Measurements from ENCODE around the gene TCERG1L.

The TCERG1L gene

DNA sequence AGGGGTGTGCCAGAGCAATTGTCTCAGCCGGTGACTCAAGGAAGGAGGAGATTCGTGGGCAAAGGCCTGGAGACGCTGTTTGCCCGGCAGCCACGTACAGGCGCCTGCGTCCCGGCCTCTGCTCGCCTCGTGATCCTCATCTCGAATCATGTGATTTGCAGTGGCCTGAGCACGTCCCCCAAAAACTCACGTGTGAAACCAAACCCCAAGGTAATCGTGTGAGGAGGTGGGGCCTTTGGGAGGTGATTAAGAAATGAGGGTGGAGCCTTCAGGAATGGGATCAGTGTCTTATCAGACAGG lies 226.8 kb downstream of the TCERG1L start:
- DNase-seq (ENCODE audit: low read depth) = no peak
- TF ChIP-seq, protein P1, sequence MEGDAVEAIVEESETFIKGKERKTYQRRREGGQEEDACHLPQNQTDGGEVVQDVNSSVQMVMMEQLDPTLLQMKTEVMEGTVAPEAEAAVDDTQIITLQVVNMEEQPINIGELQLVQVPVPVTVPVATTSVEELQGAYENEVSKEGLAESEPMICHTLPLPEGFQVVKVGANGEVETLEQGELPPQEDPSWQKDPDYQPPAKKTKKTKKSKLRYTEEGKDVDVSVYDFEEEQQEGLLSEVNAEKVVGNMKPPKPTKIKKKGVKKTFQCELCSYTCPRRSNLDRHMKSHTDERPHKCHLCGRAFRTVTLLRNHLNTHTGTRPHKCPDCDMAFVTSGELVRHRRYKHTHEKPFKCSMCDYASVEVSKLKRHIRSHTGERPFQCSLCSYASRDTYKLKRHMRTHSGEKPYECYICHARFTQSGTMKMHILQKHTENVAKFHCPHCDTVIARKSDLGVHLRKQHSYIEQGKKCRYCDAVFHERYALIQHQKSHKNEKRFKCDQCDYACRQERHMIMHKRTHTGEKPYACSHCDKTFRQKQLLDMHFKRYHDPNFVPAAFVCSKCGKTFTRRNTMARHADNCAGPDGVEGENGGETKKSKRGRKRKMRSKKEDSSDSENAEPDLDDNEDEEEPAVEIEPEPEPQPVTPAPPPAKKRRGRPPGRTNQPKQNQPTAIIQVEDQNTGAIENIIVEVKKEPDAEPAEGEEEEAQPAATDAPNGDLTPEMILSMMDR (conservative IDR thresholded peaks at IDR 0.05; ENCODE audit: control insufficient read depth, insufficient read depth, low read depth, low read length) = no peak
- H3K4me3 ChIP-seq (ENCODE audit: control insufficient read depth, low read depth, low read length) = no peak overlapping the region

DNA sequence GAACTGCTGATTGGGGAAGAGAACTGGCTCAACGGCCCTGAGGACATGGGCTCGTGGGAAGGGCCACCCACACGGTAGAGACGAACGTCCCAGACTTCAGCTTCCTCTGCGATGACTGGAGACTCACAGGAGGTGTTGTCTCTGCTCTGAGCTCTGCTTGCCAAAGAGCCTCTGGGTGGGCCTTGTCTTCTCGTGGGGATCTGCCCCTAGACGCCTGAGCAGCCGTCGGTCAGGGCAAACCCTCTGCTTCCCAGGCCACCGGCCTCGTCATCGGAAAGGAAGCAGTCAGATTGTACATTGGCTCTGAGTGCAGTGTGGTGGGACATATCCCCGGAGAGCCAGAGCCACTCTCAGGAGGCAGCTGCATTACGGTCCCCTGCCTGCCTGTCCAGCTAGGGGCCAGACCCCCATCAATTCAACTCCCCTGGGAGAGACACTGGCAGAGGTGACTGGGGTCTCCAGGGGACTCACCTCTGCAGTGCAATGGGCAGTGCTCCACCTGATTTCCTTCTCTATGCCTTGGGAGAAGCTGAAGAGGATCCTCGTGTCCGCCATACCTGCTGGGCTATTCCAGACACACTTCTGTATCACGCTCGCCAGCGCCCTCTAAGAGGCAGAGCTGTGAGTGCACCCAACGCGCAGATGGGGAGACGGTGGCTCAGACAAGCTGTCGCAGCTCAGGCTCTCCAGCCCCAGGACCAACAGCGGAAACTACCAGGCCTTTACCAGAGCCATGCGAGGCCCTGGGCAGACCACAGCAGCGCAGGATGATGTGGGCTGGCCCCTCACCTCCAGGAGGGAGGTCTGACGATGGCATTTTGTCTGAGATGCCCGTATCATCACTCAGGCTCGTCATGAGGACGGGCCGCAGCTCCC lies 227.4 kb downstream of the TCERG1L start:
- no peak for DNase-seq (ENCODE audit: low read depth)
- TF ChIP-seq, protein P1 (conservative IDR thresholded peaks at IDR 0.05; ENCODE audit: control insufficient read depth, insufficient read depth, low read depth, low read length) = no peak
- H3K4me3 ChIP-seq (ENCODE audit: control insufficient read depth, low read depth, low read length) = no peak overlapping the region

DNA sequence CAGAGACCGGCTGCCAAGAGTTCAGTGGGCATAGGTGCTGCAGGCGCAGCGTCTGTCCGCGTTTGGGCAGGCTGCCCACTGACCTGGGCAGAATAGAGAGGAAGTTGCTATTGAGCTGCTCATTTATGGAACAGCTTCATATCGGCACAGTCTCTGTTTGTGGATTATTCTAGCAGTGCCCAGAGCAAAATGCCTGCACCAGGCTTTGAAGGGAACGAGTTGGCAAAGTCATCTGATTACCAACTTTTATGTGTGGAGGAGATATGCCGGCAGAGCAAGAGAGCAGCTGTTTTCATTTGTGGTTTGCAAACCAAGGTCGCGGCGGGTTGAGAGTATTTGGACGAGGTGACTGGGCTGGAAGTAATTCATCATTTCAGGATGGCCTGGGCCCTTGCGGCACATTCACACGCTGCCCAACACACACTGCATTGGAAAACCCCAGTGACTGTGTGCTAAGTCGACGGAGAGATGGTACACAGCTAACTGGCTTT lies 228.5 kb downstream of the TCERG1L start:
- no peak for DNase-seq (ENCODE audit: low read depth)
- no peak overlapping the region for H3K4me3 ChIP-seq (ENCODE audit: control insufficient read depth, low read depth, low read length)
- TF ChIP-seq, protein P1 (conservative IDR thresholded peaks at IDR 0.05; ENCODE audit: control insufficient read depth, insufficient read depth, low read depth, low read length) = no peak

DNA sequence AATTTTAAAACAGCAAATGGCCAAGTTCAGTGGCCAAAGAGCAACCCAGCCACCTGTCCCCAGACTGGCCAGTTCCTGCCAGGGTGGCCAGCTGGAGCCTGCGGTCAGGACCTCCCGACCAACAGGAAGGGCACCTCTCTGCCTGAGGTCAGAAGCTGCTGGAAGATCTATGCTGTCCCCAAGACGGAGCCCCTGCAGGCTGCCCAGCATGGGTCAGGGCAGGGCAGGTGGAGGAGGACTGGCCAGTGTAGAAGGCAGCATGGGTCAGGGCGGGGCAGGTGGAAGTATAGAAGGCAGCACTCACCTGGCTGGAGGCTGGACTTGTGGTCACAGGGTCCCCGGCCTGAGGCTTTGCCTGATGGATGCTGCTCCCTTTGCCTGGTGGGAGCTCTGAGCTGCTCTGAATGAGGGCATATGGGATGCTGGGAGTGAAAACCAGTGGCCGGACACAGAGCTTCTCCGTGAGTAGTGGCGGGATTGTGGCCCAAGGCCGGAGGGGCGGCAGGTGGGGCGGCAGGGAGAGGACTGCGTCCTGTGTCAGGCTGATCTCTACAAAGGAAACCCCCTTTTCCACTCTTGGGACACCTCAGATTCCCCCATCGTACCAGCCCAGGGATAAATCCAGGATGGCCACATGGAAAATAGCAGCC lies 229.2 kb downstream of the TCERG1L start:
- TF ChIP-seq, protein P1 (conservative IDR thresholded peaks at IDR 0.05; ENCODE audit: control insufficient read depth, insufficient read depth, low read depth, low read length) = no peak
- no peak overlapping the region for H3K4me3 ChIP-seq (ENCODE audit: control insufficient read depth, low read depth, low read length)
- DNase-seq (ENCODE audit: low read depth) = no peak

DNA sequence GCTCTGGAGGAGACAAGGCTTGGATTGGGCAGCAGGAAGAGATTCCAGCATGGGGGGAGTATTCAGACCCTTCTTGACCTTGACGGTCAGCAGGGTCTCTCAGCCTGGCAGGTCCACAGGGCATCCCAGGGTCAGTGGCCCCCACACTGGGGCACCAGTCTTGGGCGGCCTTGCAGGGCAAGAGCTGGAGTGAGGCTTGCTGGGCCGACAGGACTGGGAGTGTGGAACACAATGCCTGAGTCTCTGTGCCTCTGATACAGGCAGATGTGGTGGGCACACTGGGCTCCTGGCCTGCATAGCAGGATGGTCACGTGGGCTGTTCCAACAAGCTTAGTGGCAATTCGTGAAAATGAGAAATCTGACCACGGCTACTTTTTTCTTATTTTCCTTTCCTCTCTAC lies 229.7 kb downstream of the TCERG1L start:
- TF ChIP-seq, protein P1 (conservative IDR thresholded peaks at IDR 0.05; ENCODE audit: control insufficient read depth, insufficient read depth, low read depth, low read length) = no peak
- DNase-seq (ENCODE audit: low read depth) = no peak
- no peak overlapping the region for H3K4me3 ChIP-seq (ENCODE audit: control insufficient read depth, low read depth, low read length)

DNA sequence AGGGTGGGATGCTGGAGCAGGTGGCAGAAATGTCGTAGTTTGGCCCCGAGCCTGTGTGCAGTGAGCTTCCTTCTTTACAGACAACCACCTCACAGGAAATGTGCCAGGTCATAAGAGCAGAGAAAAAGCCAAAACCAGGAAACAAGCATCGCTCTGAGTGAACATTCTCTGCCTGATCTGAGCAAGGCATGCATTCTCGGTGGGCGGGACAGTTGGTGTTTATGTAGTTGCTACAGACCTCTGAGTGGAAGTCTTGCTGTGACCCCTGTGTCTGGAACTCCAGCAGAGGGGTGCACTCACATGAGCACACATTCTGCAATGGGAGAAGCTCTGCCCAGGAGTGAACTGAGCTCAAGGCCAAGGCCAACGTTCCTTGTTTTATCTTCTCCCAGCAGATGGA lies 230.1 kb downstream of the TCERG1L start:
- DNase-seq (ENCODE audit: low read depth) = no peak
- no peak overlapping the region for H3K4me3 ChIP-seq (ENCODE audit: control insufficient read depth, low read depth, low read length)
- TF ChIP-seq, protein P1 (conservative IDR thresholded peaks at IDR 0.05; ENCODE audit: control insufficient read depth, insufficient read depth, low read depth, low read length) = no peak

Measured in fibroblast of mammary gland (primary cell).